Small intestine (tissue), 7 donors: ENCODE data around the gene GNAT1. TPM values are rescaled to one million over a fixed set of nuclear protein-coding genes. Genes with fewer than 3 reads are reported as not detected.

Experiments
- DNase-seq, 2 donors: peaks; one replicate each; pipeline versions ENCODE4 v3.0.0 to v3.0.0-alpha.2; 2013
- FAIRE-seq: peaks from 2 replicates; lab custom pipeline; 2012; peaks lifted over from hg19 to GRCh38; lab: Jason Lieb, UNC
- H3K27ac ChIP-seq, 3 donors: one replicate each; pipeline ENCODE4 v1.5.1; 2013; ENCODE audit warnings: low read length in 2 of 3, mild to moderate bottlenecking in 2 of 3, control low read depth in 1 of 3, inconsistent platforms in 1 of 3, low read depth in 1 of 3, moderate library complexity in 1 of 3
- H3K27me3 ChIP-seq, 3 donors: one replicate each; pipeline ENCODE4 v1.6.1; 2013; ENCODE audit warnings: low read length in 3 of 3, inconsistent platforms in 1 of 3; ENCODE audit not compliant: control insufficient read depth in 3 of 3, insufficient read depth in 3 of 3
- H3K36me3 ChIP-seq, 3 donors: one replicate each; pipeline ENCODE4 v1.6.1; 2013; ENCODE audit warnings: low read length in 3 of 3, inconsistent platforms in 1 of 3, low read depth in 1 of 3, mild to moderate bottlenecking in 1 of 3, moderate library complexity in 1 of 3; ENCODE audit not compliant: control insufficient read depth in 3 of 3, insufficient read depth in 2 of 3
- H3K4me1 ChIP-seq, 3 donors: one replicate each; pipeline ENCODE4 v1.6.1; 2013; ENCODE audit warnings: low read length in 2 of 3, inconsistent platforms in 1 of 3, low read depth in 1 of 3, mild to moderate bottlenecking in 1 of 3, moderate library complexity in 1 of 3; ENCODE audit not compliant: control insufficient read depth in 3 of 3, insufficient read depth in 2 of 3
- H3K4me3 ChIP-seq, 3 donors: one replicate each; pipeline ENCODE4 v1.5.1; 2013; ENCODE audit warnings: low read length in 3 of 3, control low read depth in 1 of 3, inconsistent platforms in 1 of 3, low read depth in 1 of 3, mild to moderate bottlenecking in 1 of 3, moderate library complexity in 1 of 3
- H3K9me3 ChIP-seq, 2 donors: one replicate each; pipeline ENCODE4 v1.6.1; 2013; ENCODE audit warnings: low read depth in 1 of 2, low read length in 1 of 2; ENCODE audit not compliant: control insufficient read depth in 2 of 2, insufficient read depth in 1 of 2
- WGBS, 3 donors: extraction: QIAGEN DNeasy Blood & Tissue Kit; methylation state at CpG; one replicate each; pipeline ENCODE4 v1.1.7; 2013; 5-methylcytosine and 5-hydroxymethylcytosine counted together
- polyA plus RNA-seq, 4 donors: library from polyadenylated mRNA; stranded (reverse) in 3 of 4; unstranded in 1 of 4; fragments of 200-250 nt in 3 of 4; fragments of 120-200 nt in 1 of 4; gene quantifications; one replicate each; pipeline versions ENCODE4 v1.2.1 to v1.2.3, GENCODE V29; 2013
- donor health status: healthy with polysubstance abuse.
- donor health status: control.
- donor health status: control.
- donor health status: Bipolar disorder and iron deficiency.
- donor health status: healthy.

The GNAT1 gene
- polyA plus RNA-seq, 4 donors: not detected

DNA sequence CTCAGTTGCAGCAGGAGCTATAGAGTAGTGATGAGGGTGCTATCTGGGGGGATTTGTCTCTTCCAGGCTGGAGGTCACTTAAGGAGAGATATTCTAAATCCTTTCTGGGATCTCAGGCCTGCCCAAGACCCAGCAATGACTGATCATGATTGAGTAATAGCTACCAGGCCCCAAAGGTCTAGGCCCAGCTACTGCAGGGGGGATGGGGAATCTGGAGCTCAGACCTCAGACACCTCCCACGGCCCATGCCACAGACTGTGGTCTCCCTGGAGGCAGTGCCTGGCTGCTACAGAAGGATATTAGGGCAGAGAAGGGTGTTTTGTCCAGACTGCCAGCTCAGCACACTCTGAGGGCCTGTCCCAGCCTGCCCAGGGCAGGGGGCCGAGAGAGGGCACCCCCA is 20.5 kb downstream of the GNAT1 start:
- H3K27ac ChIP-seq: no peak overlapping the region
- 56 to 82% (median 68%) methylated on average over 2 of the region's 2 CpGs for WGBS, 3 donors
- peaks cover 2 to 27% (median 6%) of the 10 kb centered on the region in 3 donors for H3K4me1 ChIP-seq
- no peaks in the 10 kb centered on the region for H3K36me3 ChIP-seq
- peaks cover 0 to 4% (median 0%) of the 10 kb centered on the region in 3 donors for H3K27me3 ChIP-seq
- FAIRE-seq: no peak
- H3K4me3 ChIP-seq: no peak overlapping the region
- DNase-seq: no peak
- no peaks in the 10 kb centered on the region for H3K9me3 ChIP-seq

GRCh38 chr3:50212502-50212901 is 21.1 kb downstream of the GNAT1 start:
- Histone ChIP-seq H3K4me1 (peaks cover 2 to 27% (median 6%) of the 10 kb centered on the region in 3 donors), H3K36me3 (no peaks in the 10 kb centered on the region), H3K4me3 (no peak overlapping the region), H3K27me3 (peaks cover 0 to 2% (median 0%) of the 10 kb centered on the region in 3 donors), H3K27ac (no peak overlapping the region), H3K9me3 (no peaks in the 10 kb centered on the region)
- no peak for FAIRE-seq
- 73 to 86% (median 78%) methylated on average over 4 of the region's 4 CpGs for WGBS, 3 donors
- no peak for DNase-seq

DNA sequence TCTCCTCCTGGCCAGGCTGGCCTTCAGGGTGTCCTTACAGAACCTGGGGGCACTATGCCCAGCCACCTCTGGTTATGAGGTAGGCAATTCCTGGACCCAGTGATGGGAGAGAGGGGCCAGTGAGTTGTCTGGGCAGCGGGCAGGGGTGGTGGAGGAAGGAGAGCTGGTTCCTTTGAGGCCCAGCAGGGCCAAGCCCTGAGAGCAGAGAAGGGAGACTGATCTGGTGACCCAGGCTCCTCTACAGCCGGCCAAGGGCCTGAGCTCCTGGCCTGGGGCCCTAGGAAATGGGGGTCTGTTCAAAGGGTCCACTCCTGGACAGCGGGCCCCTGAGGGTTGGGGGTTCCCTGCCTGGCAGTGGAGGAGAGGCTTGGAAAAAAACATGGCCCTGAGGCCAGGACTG is 21.6 kb downstream of the GNAT1 start:
- no peaks in the 10 kb centered on the region for H3K9me3 ChIP-seq
- peaks cover 2 to 27% (median 6%) of the 10 kb centered on the region in 3 donors for H3K4me1 ChIP-seq
- H3K36me3 ChIP-seq: no peaks in the 10 kb centered on the region
- no peak overlapping the region for H3K4me3 ChIP-seq
- no peak for FAIRE-seq
- H3K27ac ChIP-seq: no peak overlapping the region
- peaks cover 0 to under 1% (median 0%) of the 10 kb centered on the region in 3 donors for H3K27me3 ChIP-seq
- DNase-seq: no peak
- WGBS, 3 donors: 48 to 83% (median 56%) methylated on average over 3 of the region's 3 CpGs

DNA sequence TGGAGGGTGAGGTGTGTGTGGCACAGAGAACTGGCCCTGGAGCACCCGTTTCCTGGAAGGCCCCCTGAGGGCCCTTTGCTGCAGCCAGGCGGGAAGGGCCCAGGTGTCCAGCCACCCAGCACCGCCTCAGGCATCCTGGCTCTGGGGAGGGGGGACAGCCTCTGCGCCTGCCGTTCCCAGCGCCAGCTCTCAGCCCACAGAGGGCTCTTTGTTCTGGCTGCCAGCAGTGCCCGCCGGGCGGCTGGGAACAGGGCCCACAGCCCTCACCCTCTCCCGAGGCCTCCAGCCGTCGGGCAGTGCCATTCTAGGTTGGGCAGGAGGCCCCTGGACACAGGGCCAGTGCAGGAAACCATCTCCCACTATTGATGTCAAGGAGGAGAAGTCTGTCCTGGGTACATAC is 22.0 kb downstream of the GNAT1 start:
- WGBS, 3 donors: 22 to 55% (median 41%) methylated on average over 9 to 12 of the region's 12 CpGs
- peaks cover 2 to 27% (median 6%) of the 10 kb centered on the region in 3 donors for H3K4me1 ChIP-seq
- H3K9me3 ChIP-seq: no peaks in the 10 kb centered on the region
- no peak for DNase-seq
- no peaks in the 10 kb centered on the region for H3K36me3 ChIP-seq
- H3K27ac ChIP-seq: no peak overlapping the region
- H3K27me3 ChIP-seq: no peaks in the 10 kb centered on the region
- no peak for FAIRE-seq
- H3K4me3 ChIP-seq: no peak overlapping the region

DNA sequence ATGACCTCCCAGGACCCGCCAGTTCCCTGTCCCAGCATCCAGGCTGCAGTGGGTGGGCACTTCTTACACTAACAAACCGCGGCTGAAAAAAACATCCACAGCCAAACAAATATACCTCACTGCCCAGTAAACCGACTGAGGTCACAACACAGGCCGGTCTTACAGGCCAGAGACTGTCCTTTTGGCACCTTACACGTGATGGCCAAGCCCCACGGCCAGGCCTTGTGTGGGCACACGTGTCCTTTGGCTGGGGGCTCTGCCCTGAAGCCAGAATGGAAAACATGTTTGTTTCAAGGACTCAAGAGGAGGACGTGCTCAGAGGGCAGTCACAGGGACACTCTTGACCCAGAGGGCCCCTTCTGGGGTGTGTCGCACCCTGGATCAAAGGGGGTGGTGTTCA is 23.4 kb downstream of the GNAT1 start:
- no peak for FAIRE-seq
- Histone ChIP-seq H3K4me3 (no peak overlapping the region), H3K27me3 (no peaks in the 10 kb centered on the region), H3K27ac (no peak overlapping the region), H3K9me3 (no peaks in the 10 kb centered on the region), H3K36me3 (no peaks in the 10 kb centered on the region), H3K4me1 (peaks cover 2 to 26% (median 6%) of the 10 kb centered on the region in 3 donors)
- DNase-seq: no peak
- WGBS, 3 donors: 78 to 85% (median 81%) methylated on average over 10 of the region's 10 CpGs

- no peak overlapping the region for H3K4me3 ChIP-seq
- no peaks in the 10 kb centered on the region for H3K9me3 ChIP-seq
- no peak overlapping the region for H3K27ac ChIP-seq
- peaks cover 0 to 4% (median 0%) of the 10 kb centered on the region in 3 donors for H3K36me3 ChIP-seq
- DNase-seq (no peak), FAIRE-seq (no peak)
- H3K27me3 ChIP-seq: no peaks in the 10 kb centered on the region
- peaks cover 2 to 26% (median 6%) of the 10 kb centered on the region in 3 donors for H3K4me1 ChIP-seq
- WGBS, 3 donors: 76 to 87% (median 80%) methylated on average over 8 to 9 of the region's 9 CpGs
Observed at GRCh38 chr3:50215529-50215928, 24.1 kb downstream of the GNAT1 start.

DNA sequence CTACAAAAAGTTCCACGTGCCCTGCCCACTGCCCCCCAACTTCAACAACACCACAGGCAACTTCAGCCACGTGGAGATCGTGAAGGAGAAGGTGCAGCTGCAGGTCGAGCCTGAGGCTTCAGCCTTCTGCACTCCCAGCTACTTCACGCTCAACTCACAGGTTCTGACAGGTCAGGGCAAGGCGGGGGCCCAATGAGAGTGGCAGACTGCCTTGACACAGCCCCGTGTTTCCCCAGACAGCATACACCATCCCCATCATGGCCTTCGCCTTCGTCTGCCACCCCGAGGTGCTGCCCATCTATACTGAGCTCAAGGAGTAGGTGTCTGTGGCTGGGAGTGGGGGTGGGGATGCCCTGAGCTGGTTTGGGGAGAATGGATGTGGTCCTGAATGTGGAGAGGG is 26.3 kb downstream of the GNAT1 start:
- Histone ChIP-seq H3K36me3 (peaks cover 0 to 5% (median 0%) of the 10 kb centered on the region in 3 donors), H3K9me3 (no peaks in the 10 kb centered on the region), H3K27ac (no peak overlapping the region), H3K27me3 (no peaks in the 10 kb centered on the region), H3K4me3 (no peak overlapping the region), H3K4me1 (peaks cover 0 to 23% (median 0%) of the 10 kb centered on the region in 3 donors)
- FAIRE-seq: no peak
- WGBS, 3 donors: 77 to 82% (median 81%) methylated on average over 10 of the region's 10 CpGs
- DNase-seq: no peak

DNA sequence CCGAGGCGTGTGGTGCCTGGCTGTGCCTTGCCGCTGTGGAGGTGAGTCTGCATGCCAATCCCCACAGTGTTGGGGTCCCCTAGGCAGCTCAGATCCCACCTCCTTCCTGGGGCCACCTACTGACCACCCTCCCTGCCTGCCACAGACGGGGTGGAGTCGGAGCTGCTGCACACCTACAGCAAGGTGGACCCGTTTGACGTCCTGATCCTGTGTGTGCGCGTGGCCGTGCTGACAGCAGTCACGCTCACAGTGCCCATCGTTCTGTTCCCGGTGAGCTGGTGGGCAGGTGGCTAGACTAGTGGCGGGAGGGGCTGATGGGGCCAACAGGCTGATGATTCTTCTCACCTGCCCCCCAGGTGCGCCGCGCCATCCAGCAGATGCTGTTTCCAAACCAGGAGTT is 27.0 kb downstream of the GNAT1 start:
- H3K4me1 ChIP-seq: peaks cover 0 to 23% (median 0%) of the 10 kb centered on the region in 3 donors

GRCh38 chr3:50219285-50219684 is 27.9 kb downstream of the GNAT1 start:
- H3K4me3 ChIP-seq: no peak overlapping the region
- no peak for FAIRE-seq
- no peaks in the 10 kb centered on the region for H3K9me3 ChIP-seq
- H3K27me3 ChIP-seq: no peaks in the 10 kb centered on the region
- H3K27ac ChIP-seq: no peak overlapping the region
- WGBS, 3 donors: 87 to 91% (median 90%) methylated on average over 5 of the region's 5 CpGs
- H3K4me1 ChIP-seq: peaks cover 0 to 23% (median 0%) of the 10 kb centered on the region in 3 donors
- H3K36me3 ChIP-seq: peaks cover 0 to 5% (median 0%) of the 10 kb centered on the region in 3 donors
- no peak for DNase-seq

More for the DNA sequence above, 27.0 kb downstream of the GNAT1 start:
- FAIRE-seq: no peak
- no peak overlapping the region for H3K27ac ChIP-seq
- no peaks in the 10 kb centered on the region for H3K9me3 ChIP-seq
- no peak overlapping the region for H3K4me3 ChIP-seq
- DNase-seq: no peak
- H3K36me3 ChIP-seq: peaks cover 0 to 5% (median 0%) of the 10 kb centered on the region in 3 donors
- 93 to 95% (median 94%) methylated on average over 17 of the region's 17 CpGs for WGBS, 3 donors
- no peaks in the 10 kb centered on the region for H3K27me3 ChIP-seq
